HEK293 (cell line): Measurements from ENCODE around the gene PTPRR.

ENCODE experiments used
- CTCF ChIA-PET: fragments of 350-600 bp; formaldehyde crosslinking; extraction: SDS; loops from one replicate; lab custom pipeline; 2021; ENCODE audit warnings: antibody characterized with exemption; lab: Yijun Ruan, JAX
- POLR2A ChIA-PET: fragments of 300-600 bp; formaldehyde crosslinking; extraction: SDS; loops from one replicate; lab custom pipeline; 2020; ENCODE audit warnings: antibody characterized with exemption, inconsistent platforms; lab: Yijun Ruan, JAX
- H3K27ac ChIP-seq: fragments of 200-500 bp; sonication (Bioruptor generic); 2 replicates; pipeline ENCODE4 v1.5.1; 2014; ENCODE audit warnings: low read depth, low read length, control low read depth, inconsistent platforms; ENCODE audit errors: extremely low read depth
- H3K36me3 ChIP-seq, 2 experiments: fragments of 200-500 bp in 1 of 2; sonication (Bioruptor generic) in 1 of 2; 1 replicate in 1 of 2; 2 replicates in 1 of 2; pipeline ENCODE4 v1.5.1; 2014 to 2017; ENCODE audit warnings: inconsistent platforms in 2 of 2, low read length in 2 of 2; ENCODE audit not compliant: control insufficient read depth in 2 of 2, insufficient read depth in 1 of 2
- H3K4me1 ChIP-seq: fragments of 200-500 bp; sonication (Bioruptor generic); 2 replicates; pipeline ENCODE4 v1.5.1; 2014; ENCODE audit warnings: mild to moderate bottlenecking, low read length, inconsistent platforms; ENCODE audit not compliant: control insufficient read depth, insufficient read depth
- H3K4me3 ChIP-seq: 2 replicates; pipeline ENCODE4 v1.5.1; 2011; ENCODE audit warnings: low read depth, mild to moderate bottlenecking, control low read depth, low read length, moderate library complexity
- H3K9me3 ChIP-seq: fragments of 200-500 bp; sonication (Bioruptor generic); 2 replicates; pipeline ENCODE4 v1.5.1; 2014; ENCODE audit warnings: low read depth, low read length, inconsistent platforms; ENCODE audit not compliant: control insufficient read depth, insufficient read depth
- EGR2 ChIP-seq: fragments of 450-650 bp; formaldehyde crosslinking; IDR thresholded peaks from 2 replicates; pipeline ENCODE4 v1.5.1; 2016; ENCODE audit warnings: low read depth, missing biosample characterization, missing genetic modification characterization
- KLF1 ChIP-seq: fragments of 450-650 bp; formaldehyde crosslinking; IDR thresholded peaks from 2 replicates; pipeline ENCODE4 v1.5.1; 2016; ENCODE audit warnings: missing biosample characterization, missing genetic modification characterization
- REPIN1 ChIP-seq: fragments of 450-650 bp; formaldehyde crosslinking; IDR thresholded peaks from 2 replicates; pipeline ENCODE4 v1.5.1; 2017; ENCODE audit warnings: missing biosample characterization, missing genetic modification characterization, low read depth
- SP3 ChIP-seq: fragments of 450-650 bp; formaldehyde crosslinking; IDR thresholded peaks from 2 replicates; pipeline ENCODE4 v1.5.1; 2016; ENCODE audit warnings: missing biosample characterization, missing genetic modification characterization
- ZBTB10 ChIP-seq: fragments of 450-650 bp; formaldehyde crosslinking; IDR thresholded peaks from 2 replicates; pipeline ENCODE4 v1.5.1; 2016; ENCODE audit warnings: missing biosample characterization, missing genetic modification characterization
- ZBTB44 ChIP-seq: fragments of 450-650 bp; IDR thresholded peaks from 2 replicates; pipeline ENCODE4 v1.5.1; 2018; ENCODE audit warnings: missing biosample characterization, mild to moderate bottlenecking, missing genetic modification characterization
- ZFP3 ChIP-seq: fragments of 450-650 bp; formaldehyde crosslinking; IDR thresholded peaks from 2 replicates; pipeline ENCODE4 v1.5.1; 2016; ENCODE audit warnings: low read depth, missing biosample characterization, missing genetic modification characterization
- ZNF18 ChIP-seq: fragments of 450-650 bp; formaldehyde crosslinking; IDR thresholded peaks from 2 replicates; pipeline ENCODE4 v1.5.1; 2016; ENCODE audit warnings: missing biosample characterization, missing genetic modification characterization
- ZNF311 ChIP-seq: fragments of 450-650 bp; formaldehyde crosslinking; IDR thresholded peaks from 2 replicates; pipeline ENCODE4 v1.5.1; 2017; ENCODE audit warnings: missing biosample characterization, missing genetic modification characterization, borderline replicate concordance
- ZNF473 ChIP-seq: fragments of 450-650 bp; formaldehyde crosslinking; IDR thresholded peaks from 2 replicates; pipeline ENCODE4 v1.5.1; 2017; ENCODE audit warnings: missing biosample characterization, missing genetic modification characterization
- ZNF518A ChIP-seq: fragments of 450-650 bp; formaldehyde crosslinking; conservative IDR thresholded peaks from 2 replicates; pipeline ENCODE4 v1.5.1; 2016; ENCODE audit warnings: low read depth, missing biosample characterization, missing genetic modification characterization
- ZNF529 ChIP-seq: fragments of 450-650 bp; formaldehyde crosslinking; IDR thresholded peaks from 2 replicates; pipeline ENCODE4 v1.5.1; 2017; ENCODE audit warnings: missing genetic modification characterization, missing biosample characterization; ENCODE audit not compliant: insufficient replicate concordance
- ZNF645 ChIP-seq: fragments of 450-650 bp; formaldehyde crosslinking; IDR thresholded peaks from 2 replicates; pipeline ENCODE4; 2016; ENCODE audit warnings: missing biosample characterization, missing genetic modification characterization
- ZNF670 ChIP-seq: fragments of 450-650 bp; formaldehyde crosslinking; IDR thresholded peaks from 2 replicates; pipeline ENCODE4 v1.5.1; 2016; ENCODE audit warnings: missing biosample characterization, missing genetic modification characterization, low read depth
- ZNF747 ChIP-seq: fragments of 450-650 bp; formaldehyde crosslinking; IDR thresholded peaks from 2 replicates; pipeline ENCODE4 v1.5.1; 2016; ENCODE audit warnings: missing biosample characterization, missing genetic modification characterization
- ZSCAN18 ChIP-seq: fragments of 450-650 bp; formaldehyde crosslinking; IDR thresholded peaks from 2 replicates; pipeline ENCODE4 v1.5.1; 2016; ENCODE audit warnings: missing biosample characterization, missing genetic modification characterization
- TF ChIP-seq, protein P1 (sequence below): fragments of 450-650 bp; formaldehyde crosslinking; IDR thresholded peaks from 2 replicates; pipeline ENCODE4 v1.5.0; 2017; ENCODE audit warnings: missing biosample characterization, missing genetic modification characterization, borderline replicate concordance
- TF ChIP-seq, protein P2 (sequence below): fragments of 450-650 bp; formaldehyde crosslinking; IDR thresholded peaks from 2 replicates; pipeline ENCODE4 v1.5.1; 2016; ENCODE audit warnings: missing biosample characterization, missing genetic modification characterization

Gene PTPRR

DNA sequence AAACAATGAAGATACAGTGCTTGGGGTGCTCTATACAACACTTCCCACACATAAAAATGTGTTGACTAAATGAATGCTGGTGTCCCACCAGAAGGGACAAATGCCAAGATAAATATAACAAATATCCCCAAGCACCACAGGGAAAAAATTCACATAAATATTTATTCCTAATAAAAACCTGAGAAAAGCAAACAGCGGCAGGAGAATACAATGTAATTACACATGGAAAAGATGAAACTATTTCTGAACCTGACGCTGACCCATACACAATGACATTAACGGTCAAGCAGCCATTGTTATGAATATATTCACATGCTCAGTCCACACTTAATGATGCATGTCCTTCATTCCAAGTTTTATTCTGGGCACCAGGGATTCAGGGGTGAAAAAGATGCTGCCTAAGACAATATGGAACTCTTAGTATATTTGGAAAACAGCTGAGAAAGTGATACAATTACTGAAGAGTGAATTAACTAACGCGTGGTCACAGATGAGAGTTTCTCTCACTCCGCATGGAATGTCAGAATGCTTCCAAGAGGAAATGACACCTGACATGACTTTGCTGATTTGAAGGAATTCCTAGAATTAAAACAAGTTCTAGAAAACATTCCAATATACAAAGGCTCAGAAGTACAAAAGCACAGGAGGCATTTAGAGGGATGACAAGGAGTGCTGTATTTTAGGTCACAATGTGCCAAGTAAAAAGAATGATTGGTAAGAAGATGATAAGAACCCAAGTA is 27.9 kb upstream of the PTPRR start:
- ChIA-PET CTCF (no interaction called here), POLR2A (no interaction called here)
- H3K27ac ChIP-seq: no peak overlapping the region
- H3K36me3 ChIP-seq: no peaks in the 10 kb centered on the region
- H3K4me3 ChIP-seq: no peak overlapping the region
- H3K4me1 ChIP-seq: no peaks in the 10 kb centered on the region
- TF ChIP-seq, protein P1, sequence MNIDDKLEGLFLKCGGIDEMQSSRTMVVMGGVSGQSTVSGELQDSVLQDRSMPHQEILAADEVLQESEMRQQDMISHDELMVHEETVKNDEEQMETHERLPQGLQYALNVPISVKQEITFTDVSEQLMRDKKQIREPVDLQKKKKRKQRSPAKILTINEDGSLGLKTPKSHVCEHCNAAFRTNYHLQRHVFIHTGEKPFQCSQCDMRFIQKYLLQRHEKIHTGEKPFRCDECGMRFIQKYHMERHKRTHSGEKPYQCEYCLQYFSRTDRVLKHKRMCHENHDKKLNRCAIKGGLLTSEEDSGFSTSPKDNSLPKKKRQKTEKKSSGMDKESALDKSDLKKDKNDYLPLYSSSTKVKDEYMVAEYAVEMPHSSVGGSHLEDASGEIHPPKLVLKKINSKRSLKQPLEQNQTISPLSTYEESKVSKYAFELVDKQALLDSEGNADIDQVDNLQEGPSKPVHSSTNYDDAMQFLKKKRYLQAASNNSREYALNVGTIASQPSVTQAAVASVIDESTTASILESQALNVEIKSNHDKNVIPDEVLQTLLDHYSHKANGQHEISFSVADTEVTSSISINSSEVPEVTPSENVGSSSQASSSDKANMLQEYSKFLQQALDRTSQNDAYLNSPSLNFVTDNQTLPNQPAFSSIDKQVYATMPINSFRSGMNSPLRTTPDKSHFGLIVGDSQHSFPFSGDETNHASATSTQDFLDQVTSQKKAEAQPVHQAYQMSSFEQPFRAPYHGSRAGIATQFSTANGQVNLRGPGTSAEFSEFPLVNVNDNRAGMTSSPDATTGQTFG (tag by site-specific recombination): no peak
- TF ChIP-seq ZNF670 (tag by site-specific recombination): no peak
- no peak for TF ChIP-seq ZSCAN18 (tag by site-specific recombination)
- TF ChIP-seq KLF1 (tag by site-specific recombination): no peak
- TF ChIP-seq ZNF529 (tag by site-specific recombination): no peak
- TF ChIP-seq ZNF311 (tag by site-specific recombination): no peak
- no peak for TF ChIP-seq ZNF518A
- TF ChIP-seq ZNF473 (tag by site-specific recombination): no peak
- TF ChIP-seq EGR2 (tag by site-specific recombination): no peak
- no peak for TF ChIP-seq ZNF747
- TF ChIP-seq ZNF18 (tag by site-specific recombination): no peak
- TF ChIP-seq ZBTB44 (tag by site-specific recombination): no peak
- no peak for TF ChIP-seq REPIN1 (tag by site-specific recombination)
- TF ChIP-seq ZFP3: no peak
- TF ChIP-seq, protein P2, sequence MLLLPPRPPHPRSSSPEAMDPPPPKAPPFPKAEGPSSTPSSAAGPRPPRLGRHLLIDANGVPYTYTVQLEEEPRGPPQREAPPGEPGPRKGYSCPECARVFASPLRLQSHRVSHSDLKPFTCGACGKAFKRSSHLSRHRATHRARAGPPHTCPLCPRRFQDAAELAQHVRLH (tag by site-specific recombination): no peak
- no peak for TF ChIP-seq ZBTB10 (tag by site-specific recombination)
- no peak for TF ChIP-seq SP3
- TF ChIP-seq ZNF645 (tag by site-specific recombination): no peak
- no peaks in the 10 kb centered on the region for H3K9me3 ChIP-seq
